ENCODE data around the gene SLC22A12.

The SLC22A12 gene

GRCh38 chr11:64616817-64617216 lies 25.8 kb downstream of the SLC22A12 start:
- peaks cover 57% of the 10 kb centered on the region for H3K4me1 ChIP-seq (ENCODE audit: insufficient read depth, low read length, poor library complexity, severe bottlenecking)
- TF ChIP-seq EZH2phosphoT487 (IDR thresholded peaks at IDR 0.05; ENCODE audit: borderline replicate concordance), result no peak
- no peak for TF ChIP-seq CTCF (conservative IDR thresholded peaks at IDR 0.05; ENCODE audit: low read length)
- H2AFZ ChIP-seq (ENCODE audit: low read length), result no peak overlapping the region

DNA sequence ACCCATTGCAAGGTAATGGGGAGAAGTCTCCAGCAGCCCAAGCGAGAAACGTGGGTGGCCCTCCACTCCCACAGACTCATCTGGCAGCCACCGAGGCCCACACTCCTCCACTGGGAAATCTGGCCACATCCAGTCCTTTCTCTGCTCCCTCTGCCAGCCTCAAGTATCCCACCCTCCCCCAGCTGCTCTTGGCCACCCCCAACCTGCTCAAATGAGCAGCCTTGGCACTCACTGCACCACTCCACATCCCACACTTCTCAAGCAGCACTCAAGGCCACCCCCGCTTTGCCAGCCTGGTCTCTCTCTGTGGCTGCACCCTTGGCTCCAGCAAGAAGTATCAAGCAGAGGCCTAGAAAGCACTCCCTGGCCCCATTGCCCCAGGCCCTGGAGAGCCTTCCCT lies 28.2 kb downstream of the SLC22A12 start:
- Histone ChIP-seq H2AFZ (ENCODE audit: low read length) (no peak overlapping the region), H3K36me3 (ENCODE audit: insufficient read depth, low read length) (peaks cover 59% of the 10 kb centered on the region; the same call in 1 of the 2 replicates), H3F3A (ENCODE audit: low read depth) (no peaks in the 10 kb centered on the region), H3K9ac (ENCODE audit: low read depth, low read length, poor library complexity, severe bottlenecking) (no peak overlapping the region), H3K79me2 (ENCODE audit: insufficient read depth, low read length) (peaks cover 3% of the 10 kb centered on the region; the same call in 1 of the 2 replicates), H3K9me3 (ENCODE audit: insufficient read depth, low read depth, low read length) (no peaks in the 10 kb centered on the region), H3K27me3 (ENCODE audit: insufficient read depth, low read length, poor library complexity, severe bottlenecking) (no peaks in the 10 kb centered on the region), H3K9me2 (replicated peaks; ENCODE audit: low read depth, low read length) (no peaks in the 10 kb centered on the region), H4K20me1 (ENCODE audit: insufficient read depth, low read length, poor library complexity, severe bottlenecking) (peaks cover 3% of the 10 kb centered on the region), H3K4me3 (ENCODE audit: low read length, poor library complexity, severe bottlenecking) (no peak overlapping the region), H3K4me2 (ENCODE audit: low read depth, low read length, poor library complexity, severe bottlenecking) (no peak overlapping the region), H3K4me1 (ENCODE audit: insufficient read depth, low read length, poor library complexity, severe bottlenecking) (peaks cover 46% of the 10 kb centered on the region)
- TF ChIP-seq EZH2phosphoT487 (IDR thresholded peaks at IDR 0.05; ENCODE audit: borderline replicate concordance) (no peak), CTCF (conservative IDR thresholded peaks at IDR 0.05; ENCODE audit: low read length) (no peak)

More at GRCh38 chr11:64616817-64617216, 25.8 kb downstream of the SLC22A12 start:
- no peaks in the 10 kb centered on the region for H3K27me3 ChIP-seq (ENCODE audit: insufficient read depth, low read length, poor library complexity, severe bottlenecking)
- H3K9me2 ChIP-seq (replicated peaks; ENCODE audit: low read depth, low read length), result no peaks in the 10 kb centered on the region
- no peaks in the 10 kb centered on the region for H3K9me3 ChIP-seq (ENCODE audit: insufficient read depth, low read depth, low read length)
- no peak overlapping the region for H3K4me2 ChIP-seq (ENCODE audit: low read depth, low read length, poor library complexity, severe bottlenecking)
- no peaks in the 10 kb centered on the region for H3K79me2 ChIP-seq (ENCODE audit: insufficient read depth, low read length)
- no peaks in the 10 kb centered on the region for H3F3A ChIP-seq (ENCODE audit: low read depth)
- no peak overlapping the region for H3K4me3 ChIP-seq (ENCODE audit: low read length, poor library complexity, severe bottlenecking)
- no peaks in the 10 kb centered on the region for H4K20me1 ChIP-seq (ENCODE audit: insufficient read depth, low read length, poor library complexity, severe bottlenecking)
- H3K9ac ChIP-seq (ENCODE audit: low read depth, low read length, poor library complexity, severe bottlenecking), result no peak overlapping the region
- H3K36me3 ChIP-seq (ENCODE audit: insufficient read depth, low read length), result peaks cover 44% of the 10 kb centered on the region; the same call in 1 of the 2 replicates

DNA sequence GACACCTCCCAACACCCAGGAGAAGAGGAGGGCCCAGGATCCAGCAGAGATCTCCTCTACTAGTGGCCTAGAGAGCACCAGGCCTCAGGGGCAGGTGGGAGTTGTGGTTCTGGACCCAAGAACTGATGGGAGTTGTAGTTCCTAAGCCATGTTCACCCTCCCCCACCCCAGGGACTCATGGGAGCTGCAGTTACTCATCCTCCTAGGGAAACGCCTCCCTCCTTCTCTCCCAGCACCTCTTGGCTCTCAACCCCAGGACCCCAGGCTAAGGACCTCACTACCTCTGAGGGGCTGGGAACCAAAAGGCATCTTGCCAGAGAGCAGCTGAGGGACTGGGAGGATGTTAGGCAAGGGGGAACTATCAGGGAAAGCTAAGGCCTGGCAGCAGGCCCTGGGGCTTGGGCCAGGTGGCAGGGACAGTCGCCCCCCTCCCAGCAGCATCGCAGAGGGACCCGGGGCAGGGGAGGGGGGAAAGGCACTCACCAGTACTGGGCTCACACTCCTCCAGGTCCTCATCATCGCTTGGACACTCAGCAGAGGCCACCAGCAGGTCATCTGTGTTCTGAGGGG lies 28.9 kb downstream of the SLC22A12 start:
- Histone ChIP-seq H3K4me1 (ENCODE audit: insufficient read depth, low read length, poor library complexity, severe bottlenecking) (peaks cover 41% of the 10 kb centered on the region), H3K9me2 (replicated peaks; ENCODE audit: low read depth, low read length) (no peaks in the 10 kb centered on the region), H4K20me1 (ENCODE audit: insufficient read depth, low read length, poor library complexity, severe bottlenecking) (peaks cover 3% of the 10 kb centered on the region), H3K9me3 (ENCODE audit: insufficient read depth, low read depth, low read length) (no peaks in the 10 kb centered on the region), H3K27me3 (ENCODE audit: insufficient read depth, low read length, poor library complexity, severe bottlenecking) (no peaks in the 10 kb centered on the region), H3K79me2 (ENCODE audit: insufficient read depth, low read length) (peaks cover 8% of the 10 kb centered on the region; the same call in 1 of the 2 replicates), H3K4me2 (ENCODE audit: low read depth, low read length, poor library complexity, severe bottlenecking) (no peak overlapping the region), H3K36me3 (ENCODE audit: insufficient read depth, low read length) (peaks cover 66% of the 10 kb centered on the region; the same call in 1 of the 2 replicates), H3F3A (ENCODE audit: low read depth) (no peaks in the 10 kb centered on the region), H3K9ac (ENCODE audit: low read depth, low read length, poor library complexity, severe bottlenecking) (no peak overlapping the region), H3K4me3 (ENCODE audit: low read length, poor library complexity, severe bottlenecking) (no peak overlapping the region), H2AFZ (ENCODE audit: low read length) (no peak overlapping the region)
- no peak for TF ChIP-seq EZH2phosphoT487 (IDR thresholded peaks at IDR 0.05; ENCODE audit: borderline replicate concordance)
- TF ChIP-seq CTCF (conservative IDR thresholded peaks at IDR 0.05; ENCODE audit: low read length), result no peak

All from Loucy (cell line).